ENCODE data around the gene YRDC. TPM values are rescaled to one million over a fixed set of nuclear protein-coding genes. Genes with fewer than 3 reads are reported as not detected.

Gene YRDC
- total RNA-seq, 1 experiment from 2014 or later, result 41.4 TPM

DNA sequence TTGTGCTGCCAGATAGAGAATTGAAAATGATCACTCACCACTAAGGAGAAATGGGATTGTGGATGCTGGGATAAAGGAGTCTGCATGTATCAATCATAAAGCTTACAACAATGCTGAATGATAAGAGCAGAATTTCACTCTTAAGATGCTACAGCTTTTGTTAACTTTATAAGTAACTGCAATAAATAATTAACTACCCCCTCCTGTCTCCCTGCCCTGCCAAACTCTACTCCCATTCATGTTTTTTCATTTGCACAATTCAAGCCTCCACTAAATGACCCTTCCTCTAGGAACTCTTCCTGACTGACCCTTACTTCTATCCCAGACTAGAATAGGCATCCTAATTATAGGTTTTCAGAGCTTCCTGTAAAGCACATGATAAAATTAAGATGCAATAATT is 36.5 kb upstream of the YRDC start:
- no peak overlapping the region for H2AFZ ChIP-seq (ENCODE audit: low read depth, low read length, poor library complexity, severe bottlenecking)
- no peaks in the 10 kb centered on the region for H4K20me1 ChIP-seq (ENCODE audit: insufficient read depth)
- ATAC-seq (no peak), DNase-seq (ENCODE audit: low read depth, low spot score) (no peak)
- H3K36me3 ChIP-seq (ENCODE audit: control insufficient read depth in 1 of 2, insufficient read depth in 2 of 2, low read length in 2 of 2), result peaks cover 8 to 10% of the 10 kb centered on the region in 2 experiments
- no peak overlapping the region for H3K9ac ChIP-seq (ENCODE audit: low read length)
- H3K9me2 ChIP-seq (ENCODE audit: insufficient read depth), result no peaks in the 10 kb centered on the region
- RAD21 ChIA-PET (ENCODE audit: low non-redundant PET in 1 of 2, low total read pairs in 2 of 2, uncharacterized antibody in 2 of 2, unreplicated experiment in 2 of 2), result no interaction called here
- CTCF ChIA-PET, result no interaction called here
- H3K27me3 ChIP-seq (ENCODE audit: insufficient read depth, low read length), result no peaks in the 10 kb centered on the region
- no peaks in the 10 kb centered on the region for H3K9me3 ChIP-seq (ENCODE audit: control insufficient read depth in 1 of 2, insufficient read depth in 1 of 2, low read depth in 1 of 2, low read length in 2 of 2)
- POLR2A ChIA-PET, result no interaction called here
- peaks cover 76% of the 10 kb centered on the region for H3K79me2 ChIP-seq (ENCODE audit: insufficient read depth, low read length)
- H3K4me1 ChIP-seq (ENCODE audit: control insufficient read depth in 1 of 2, insufficient read depth in 2 of 2, low read length in 2 of 2), result no peaks in the 10 kb centered on the region
- no TSS peak for BruUV-seq (replicated peaks)
- H3K4me3 ChIP-seq (replicated peaks in 1 of 2; ENCODE audit: low read depth in 1 of 2, low read length in 2 of 2), result no peak overlapping the region
- intact Hi-C loops (cut with micrococcal nuclease), result no loop called here
- TF ChIP-seq, protein P1, sequence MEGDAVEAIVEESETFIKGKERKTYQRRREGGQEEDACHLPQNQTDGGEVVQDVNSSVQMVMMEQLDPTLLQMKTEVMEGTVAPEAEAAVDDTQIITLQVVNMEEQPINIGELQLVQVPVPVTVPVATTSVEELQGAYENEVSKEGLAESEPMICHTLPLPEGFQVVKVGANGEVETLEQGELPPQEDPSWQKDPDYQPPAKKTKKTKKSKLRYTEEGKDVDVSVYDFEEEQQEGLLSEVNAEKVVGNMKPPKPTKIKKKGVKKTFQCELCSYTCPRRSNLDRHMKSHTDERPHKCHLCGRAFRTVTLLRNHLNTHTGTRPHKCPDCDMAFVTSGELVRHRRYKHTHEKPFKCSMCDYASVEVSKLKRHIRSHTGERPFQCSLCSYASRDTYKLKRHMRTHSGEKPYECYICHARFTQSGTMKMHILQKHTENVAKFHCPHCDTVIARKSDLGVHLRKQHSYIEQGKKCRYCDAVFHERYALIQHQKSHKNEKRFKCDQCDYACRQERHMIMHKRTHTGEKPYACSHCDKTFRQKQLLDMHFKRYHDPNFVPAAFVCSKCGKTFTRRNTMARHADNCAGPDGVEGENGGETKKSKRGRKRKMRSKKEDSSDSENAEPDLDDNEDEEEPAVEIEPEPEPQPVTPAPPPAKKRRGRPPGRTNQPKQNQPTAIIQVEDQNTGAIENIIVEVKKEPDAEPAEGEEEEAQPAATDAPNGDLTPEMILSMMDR (IDR thresholded peaks at IDR 0.05 in 2 of 3, conservative IDR thresholded peaks at IDR 0.05 in 1 of 3; ENCODE audit: borderline replicate concordance in 1 of 3, insufficient read depth in 1 of 3, low read depth in 2 of 3, low read length in 2 of 3), result no peak
- TF ChIP-seq, protein P2, sequence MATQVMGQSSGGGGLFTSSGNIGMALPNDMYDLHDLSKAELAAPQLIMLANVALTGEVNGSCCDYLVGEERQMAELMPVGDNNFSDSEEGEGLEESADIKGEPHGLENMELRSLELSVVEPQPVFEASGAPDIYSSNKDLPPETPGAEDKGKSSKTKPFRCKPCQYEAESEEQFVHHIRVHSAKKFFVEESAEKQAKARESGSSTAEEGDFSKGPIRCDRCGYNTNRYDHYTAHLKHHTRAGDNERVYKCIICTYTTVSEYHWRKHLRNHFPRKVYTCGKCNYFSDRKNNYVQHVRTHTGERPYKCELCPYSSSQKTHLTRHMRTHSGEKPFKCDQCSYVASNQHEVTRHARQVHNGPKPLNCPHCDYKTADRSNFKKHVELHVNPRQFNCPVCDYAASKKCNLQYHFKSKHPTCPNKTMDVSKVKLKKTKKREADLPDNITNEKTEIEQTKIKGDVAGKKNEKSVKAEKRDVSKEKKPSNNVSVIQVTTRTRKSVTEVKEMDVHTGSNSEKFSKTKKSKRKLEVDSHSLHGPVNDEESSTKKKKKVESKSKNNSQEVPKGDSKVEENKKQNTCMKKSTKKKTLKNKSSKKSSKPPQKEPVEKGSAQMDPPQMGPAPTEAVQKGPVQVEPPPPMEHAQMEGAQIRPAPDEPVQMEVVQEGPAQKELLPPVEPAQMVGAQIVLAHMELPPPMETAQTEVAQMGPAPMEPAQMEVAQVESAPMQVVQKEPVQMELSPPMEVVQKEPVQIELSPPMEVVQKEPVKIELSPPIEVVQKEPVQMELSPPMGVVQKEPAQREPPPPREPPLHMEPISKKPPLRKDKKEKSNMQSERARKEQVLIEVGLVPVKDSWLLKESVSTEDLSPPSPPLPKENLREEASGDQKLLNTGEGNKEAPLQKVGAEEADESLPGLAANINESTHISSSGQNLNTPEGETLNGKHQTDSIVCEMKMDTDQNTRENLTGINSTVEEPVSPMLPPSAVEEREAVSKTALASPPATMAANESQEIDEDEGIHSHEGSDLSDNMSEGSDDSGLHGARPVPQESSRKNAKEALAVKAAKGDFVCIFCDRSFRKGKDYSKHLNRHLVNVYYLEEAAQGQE (IDR thresholded peaks at IDR 0.05; ENCODE audit: low read depth), result no peak
- TF ChIP-seq EZH2phosphoT487 (IDR thresholded peaks at IDR 0.05; ENCODE audit: borderline replicate concordance) (no peak), ELF1 (IDR thresholded peaks at IDR 0.05; ENCODE audit: borderline replicate concordance, low read depth) (no peak), EGR1 (IDR thresholded peaks at IDR 0.05; ENCODE audit: low read depth) (no peak)
- TF ChIP-seq, protein P3, sequence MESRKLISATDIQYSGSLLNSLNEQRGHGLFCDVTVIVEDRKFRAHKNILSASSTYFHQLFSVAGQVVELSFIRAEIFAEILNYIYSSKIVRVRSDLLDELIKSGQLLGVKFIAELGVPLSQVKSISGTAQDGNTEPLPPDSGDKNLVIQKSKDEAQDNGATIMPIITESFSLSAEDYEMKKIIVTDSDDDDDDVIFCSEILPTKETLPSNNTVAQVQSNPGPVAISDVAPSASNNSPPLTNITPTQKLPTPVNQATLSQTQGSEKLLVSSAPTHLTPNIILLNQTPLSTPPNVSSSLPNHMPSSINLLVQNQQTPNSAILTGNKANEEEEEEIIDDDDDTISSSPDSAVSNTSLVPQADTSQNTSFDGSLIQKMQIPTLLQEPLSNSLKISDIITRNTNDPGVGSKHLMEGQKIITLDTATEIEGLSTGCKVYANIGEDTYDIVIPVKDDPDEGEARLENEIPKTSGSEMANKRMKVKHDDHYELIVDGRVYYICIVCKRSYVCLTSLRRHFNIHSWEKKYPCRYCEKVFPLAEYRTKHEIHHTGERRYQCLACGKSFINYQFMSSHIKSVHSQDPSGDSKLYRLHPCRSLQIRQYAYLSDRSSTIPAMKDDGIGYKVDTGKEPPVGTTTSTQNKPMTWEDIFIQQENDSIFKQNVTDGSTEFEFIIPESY (IDR thresholded peaks at IDR 0.05; ENCODE audit: extremely low read depth, insufficient replicate concordance, low read length), result no peak
- no peak overlapping the region for H3K4me2 ChIP-seq (ENCODE audit: low read length)
- no peak overlapping the region for H3K27ac ChIP-seq (ENCODE audit: low read depth, low read length)

Data from HCT116 (cell line).